GM12801 (cell line): ENCODE data around the gene LHX5.

Source experiments
- TF ChIP-seq, protein P1 (sequence below): IDR thresholded peaks from one replicate; pipeline ENCODE4 v1.5.1; 2011; ENCODE audit warnings: control low read depth; ENCODE audit not compliant: insufficient read length; ENCODE audit errors: extremely low read depth

The LHX5 gene

DNA sequence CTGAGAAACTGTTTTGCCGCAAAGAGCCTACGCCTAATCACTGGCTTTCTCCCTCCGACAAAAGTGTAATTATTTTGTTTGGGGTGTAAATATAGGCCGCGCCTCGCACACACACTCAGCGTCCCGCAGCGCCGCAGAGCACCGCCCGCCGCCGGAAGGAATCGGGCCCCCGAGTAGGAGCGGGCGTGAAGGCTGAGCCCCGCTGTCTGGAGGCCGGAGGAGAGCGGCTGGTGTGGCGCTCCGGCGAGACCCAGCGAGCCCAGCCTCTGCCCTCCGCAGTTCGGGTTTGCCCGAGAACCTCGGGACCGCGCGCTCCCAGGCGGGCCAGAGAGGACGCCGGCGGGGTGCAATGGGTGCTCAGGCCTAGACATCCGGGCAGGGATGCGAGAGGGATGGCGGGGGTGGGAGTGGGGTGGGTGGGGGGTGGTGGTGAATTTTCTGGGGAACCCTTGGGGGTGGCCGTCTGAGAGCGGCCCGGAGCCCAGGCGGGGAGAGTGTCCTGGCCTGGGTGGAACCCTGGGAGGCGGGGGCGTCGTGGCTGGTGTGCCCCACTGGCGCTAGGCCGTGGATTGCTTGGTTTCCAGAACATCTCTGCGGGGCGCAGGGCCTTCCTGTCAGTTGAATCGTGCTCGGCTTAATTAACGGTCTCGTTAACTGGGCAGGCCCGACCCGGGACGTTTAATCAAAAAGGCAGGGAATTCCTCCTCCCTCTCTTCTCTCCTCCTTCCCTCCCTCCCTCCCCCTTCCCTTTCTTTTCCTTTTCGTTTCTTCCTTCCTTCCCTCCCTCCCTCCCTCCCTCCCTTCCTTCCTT lies 4.7 kb upstream of the LHX5 start:
- TF ChIP-seq, protein P1, sequence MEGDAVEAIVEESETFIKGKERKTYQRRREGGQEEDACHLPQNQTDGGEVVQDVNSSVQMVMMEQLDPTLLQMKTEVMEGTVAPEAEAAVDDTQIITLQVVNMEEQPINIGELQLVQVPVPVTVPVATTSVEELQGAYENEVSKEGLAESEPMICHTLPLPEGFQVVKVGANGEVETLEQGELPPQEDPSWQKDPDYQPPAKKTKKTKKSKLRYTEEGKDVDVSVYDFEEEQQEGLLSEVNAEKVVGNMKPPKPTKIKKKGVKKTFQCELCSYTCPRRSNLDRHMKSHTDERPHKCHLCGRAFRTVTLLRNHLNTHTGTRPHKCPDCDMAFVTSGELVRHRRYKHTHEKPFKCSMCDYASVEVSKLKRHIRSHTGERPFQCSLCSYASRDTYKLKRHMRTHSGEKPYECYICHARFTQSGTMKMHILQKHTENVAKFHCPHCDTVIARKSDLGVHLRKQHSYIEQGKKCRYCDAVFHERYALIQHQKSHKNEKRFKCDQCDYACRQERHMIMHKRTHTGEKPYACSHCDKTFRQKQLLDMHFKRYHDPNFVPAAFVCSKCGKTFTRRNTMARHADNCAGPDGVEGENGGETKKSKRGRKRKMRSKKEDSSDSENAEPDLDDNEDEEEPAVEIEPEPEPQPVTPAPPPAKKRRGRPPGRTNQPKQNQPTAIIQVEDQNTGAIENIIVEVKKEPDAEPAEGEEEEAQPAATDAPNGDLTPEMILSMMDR, result no peak

DNA sequence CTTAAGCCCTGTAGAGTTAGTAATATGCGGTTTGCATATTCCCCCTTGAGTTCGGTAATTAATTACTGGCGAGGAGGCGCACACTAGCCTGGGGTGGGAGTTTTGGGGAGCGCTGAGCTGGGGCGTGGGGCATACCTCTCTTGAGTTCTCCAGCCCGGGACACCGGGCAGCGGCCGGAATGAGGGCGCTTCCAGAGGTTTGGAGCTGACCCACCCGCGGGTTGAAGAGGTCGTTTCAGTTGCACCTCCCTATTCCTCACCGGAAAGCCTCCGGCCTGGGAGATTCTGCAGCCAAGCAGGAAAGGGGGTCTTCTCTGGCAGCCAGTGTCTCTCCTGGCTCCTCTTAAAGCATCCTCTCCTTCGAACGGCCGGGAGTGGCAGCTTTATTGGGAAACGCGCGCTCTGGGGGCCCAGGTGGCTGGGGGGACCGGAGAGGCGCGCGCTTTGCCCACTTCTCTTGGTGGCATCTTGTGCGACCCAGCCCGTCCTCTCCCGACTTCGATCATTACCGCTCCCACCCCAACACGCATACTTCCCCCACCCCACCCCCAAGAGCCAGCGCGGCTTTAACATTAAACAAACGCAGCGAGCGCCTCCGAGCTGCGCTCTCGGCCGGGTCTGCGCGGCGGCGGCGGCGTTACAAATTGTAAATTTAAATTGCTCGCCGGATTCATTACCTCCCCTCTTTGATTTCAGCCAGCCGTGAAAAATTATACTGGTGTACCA lies 3.9 kb upstream of the LHX5 start:
- TF ChIP-seq, protein P1, result no peak

DNA sequence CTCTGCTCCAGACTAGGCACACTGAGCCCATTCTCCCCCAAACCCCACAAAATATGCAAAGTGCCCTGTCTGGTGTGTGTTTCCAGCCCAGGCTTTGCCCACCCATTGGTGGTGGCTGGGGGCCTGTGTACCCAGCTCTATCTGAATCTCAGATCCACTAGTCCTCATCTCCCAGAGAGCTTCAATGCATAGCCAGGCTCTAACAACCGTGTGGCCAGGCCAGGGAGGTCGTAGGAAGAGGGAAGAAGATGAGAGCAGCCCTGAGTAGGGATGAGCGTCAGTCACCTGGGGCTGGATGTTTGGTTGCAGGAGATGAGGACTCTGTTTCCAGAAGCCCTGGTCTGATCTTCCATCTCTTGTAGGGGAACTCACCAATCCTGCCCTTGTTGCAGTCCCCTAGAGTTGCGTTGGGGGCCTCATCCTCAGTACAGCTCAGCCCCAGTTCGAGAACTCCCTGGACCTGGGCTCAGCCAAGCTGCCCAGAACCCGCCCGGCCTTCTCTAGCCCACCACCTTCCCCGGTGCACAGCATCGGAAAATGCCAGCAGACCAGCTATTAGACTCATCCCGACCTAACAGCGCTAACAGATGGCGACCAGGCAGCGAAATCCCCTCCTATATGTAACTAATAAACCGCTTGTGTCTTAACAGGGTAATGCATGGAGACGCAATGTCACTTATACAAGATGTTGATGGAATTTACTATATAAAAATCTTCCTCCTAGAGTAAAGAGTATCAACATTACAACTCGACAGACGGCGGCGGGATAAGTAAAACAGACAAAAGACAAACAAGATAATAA lies 3.2 kb upstream of the LHX5 start:
- TF ChIP-seq, protein P1, result no peak

DNA sequence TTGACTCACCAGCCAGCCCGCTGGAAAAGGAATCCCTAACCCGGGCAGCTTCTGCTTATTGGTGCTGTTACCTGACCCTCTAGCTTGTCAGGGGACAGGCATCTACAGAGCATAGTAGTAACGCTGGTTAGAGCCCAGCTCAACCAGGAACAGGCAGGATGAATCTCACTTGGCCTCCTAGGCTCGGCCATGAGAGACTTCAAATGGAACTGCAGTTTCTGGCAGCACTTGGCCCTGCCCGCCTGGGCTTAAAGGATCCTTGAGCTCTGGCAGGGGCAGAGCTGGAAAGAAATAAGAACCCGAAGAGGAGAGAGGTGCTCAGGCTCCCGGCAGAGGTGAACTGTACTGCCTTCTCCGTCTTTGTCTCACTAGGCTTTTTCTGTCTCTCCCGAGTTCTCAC lies 2.3 kb upstream of the LHX5 start:
- TF ChIP-seq, protein P1, result no peak

DNA sequence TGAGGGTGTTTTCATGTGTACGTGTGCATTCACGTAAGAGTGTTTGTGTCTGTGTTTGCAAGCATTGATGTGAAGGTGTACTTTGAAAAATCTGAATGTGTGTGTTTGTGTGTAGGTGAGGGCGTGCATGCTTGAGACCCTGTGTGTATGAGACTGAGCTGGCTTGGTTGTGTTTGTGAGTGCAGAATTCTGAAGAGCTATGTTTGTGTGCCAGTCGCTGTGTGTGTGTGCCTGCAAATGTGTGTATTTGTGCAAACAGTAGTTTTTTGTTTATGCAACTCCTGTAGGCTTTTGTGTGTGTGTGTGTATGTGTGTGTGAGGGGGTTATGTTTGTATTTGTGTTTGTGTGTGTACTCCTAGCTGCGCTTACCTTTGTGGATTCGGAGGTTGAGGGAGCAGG lies 1.7 kb upstream of the LHX5 start:
- TF ChIP-seq, protein P1, result no peak

DNA sequence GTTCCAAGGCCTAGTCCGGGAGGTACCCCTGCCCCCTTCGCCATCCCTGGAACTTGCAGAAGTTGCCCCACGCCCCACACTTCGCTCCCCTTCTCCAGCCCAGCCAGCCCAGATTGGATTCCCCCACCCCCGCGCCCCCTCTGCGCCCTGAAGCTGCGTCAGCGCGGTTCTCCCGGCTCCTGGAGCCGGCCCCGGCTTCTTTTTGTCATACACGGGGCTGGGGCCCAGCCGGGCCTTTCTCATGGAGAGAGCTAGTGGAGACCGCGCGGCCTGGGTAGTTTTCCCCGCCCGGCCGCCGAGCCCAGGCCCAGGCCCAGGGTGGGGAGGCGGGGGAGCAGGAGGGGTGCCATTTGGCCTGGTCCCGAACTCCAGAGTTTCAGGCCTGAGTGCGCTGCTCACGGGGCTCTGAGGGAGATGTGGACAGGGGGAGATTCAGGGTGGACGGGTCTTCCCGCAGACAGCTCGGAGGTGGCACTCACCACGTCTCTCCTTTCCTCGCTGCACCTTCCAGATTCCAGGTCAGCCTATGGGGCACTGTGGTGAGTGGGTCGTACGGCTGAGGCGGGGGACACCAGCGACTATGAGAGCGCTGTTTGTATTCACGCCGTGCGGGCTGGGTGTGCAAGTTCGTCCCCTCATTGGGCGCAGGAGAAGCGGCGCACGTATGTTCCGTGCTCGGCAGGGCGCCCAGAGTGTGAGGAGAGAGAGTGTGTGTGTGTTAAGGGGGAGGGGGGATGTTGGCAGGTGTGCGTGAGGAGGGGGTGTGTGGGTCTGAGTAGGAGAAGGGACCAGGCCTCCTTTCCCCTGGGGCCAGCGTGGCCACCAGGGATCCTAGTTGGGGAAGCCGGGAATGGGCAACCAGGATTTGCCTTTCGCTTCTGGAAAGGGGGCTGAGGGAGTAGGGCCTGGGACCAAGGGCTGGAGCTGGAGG lies 785 bp upstream of the LHX5 start:
- TF ChIP-seq, protein P1, result no peak
